Measurements from ENCODE around the gene NCR3LG1.

NCR3LG1 gene

GRCh38 chr11:17395554-17395961, 44.0 kb downstream of the NCR3LG1 start:
- DNase-seq: no peak

GRCh38 chr11:17395978-17396377, 44.4 kb downstream of the NCR3LG1 start:
- DNase-seq: no peak

- DNase-seq: no peak
These were observed 45.2 kb downstream of the NCR3LG1 start for GRCh38 chr11:17396598-17397310.

- DNase-seq: no peak
These were observed 45.9 kb downstream of the NCR3LG1 start for GRCh38 chr11:17397311-17398002.

- DNase-seq: no peak
These were observed 47.6 kb downstream of the NCR3LG1 start for GRCh38 chr11:17399236-17399635.

GRCh38 chr11:17400048-17400775, 48.6 kb downstream of the NCR3LG1 start:
- no peak for DNase-seq

GRCh38 chr11:17401316-17401715, 49.7 kb downstream of the NCR3LG1 start:
- no peak for DNase-seq

GRCh38 chr11:17401841-17402240, 50.2 kb downstream of the NCR3LG1 start:
- DNase-seq: no peak

GRCh38 chr11:17402486-17402885, 50.9 kb downstream of the NCR3LG1 start:
- DNase-seq: no peak

- no peak for DNase-seq
These were observed 52.6 kb downstream of the NCR3LG1 start for GRCh38 chr11:17403980-17404759.

- DNase-seq: no peak
These were observed 53.8 kb downstream of the NCR3LG1 start for GRCh38 chr11:17405232-17406005.

- no peak for DNase-seq
These were observed 54.6 kb downstream of the NCR3LG1 start for GRCh38 chr11:17406082-17406817.

GRCh38 chr11:17406818-17407149, 55.2 kb downstream of the NCR3LG1 start:
- no peak for DNase-seq

- no peak for DNase-seq
These were observed 56.0 kb downstream of the NCR3LG1 start for GRCh38 chr11:17407575-17407974.

- DNase-seq: no peak
These were observed 56.4 kb downstream of the NCR3LG1 start for GRCh38 chr11:17408026-17408425.

GRCh38 chr11:17408641-17409040, 57.0 kb downstream of the NCR3LG1 start:
- no peak for DNase-seq

GRCh38 chr11:17410606-17411379, 59.2 kb downstream of the NCR3LG1 start:
- DNase-seq: no peak

- no peak for DNase-seq
These were observed 59.8 kb downstream of the NCR3LG1 start for GRCh38 chr11:17411418-17411817.

- no peak for DNase-seq
These were observed 61.0 kb downstream of the NCR3LG1 start for GRCh38 chr11:17412488-17413180.
